PFSK-1 (cell line): Measurements from ENCODE around the gene ACD.

ENCODE experiments used
- FOXP2 ChIP-seq: optimal IDR thresholded peaks from 2 replicates; pipeline ENCODE3; 2011; ENCODE audit warnings: borderline replicate concordance, control low read depth, inconsistent platforms; ENCODE audit not compliant: insufficient read depth; ENCODE audit errors: extremely low read length, extremely low read depth
- POLR2AphosphoS5 ChIP-seq: IDR thresholded peaks from 2 replicates; pipeline ENCODE4 v1.6.1; 2012; ENCODE audit warnings: low read depth, mild to moderate bottlenecking, control low read depth, low read length, moderate library complexity
- SIN3A ChIP-seq: IDR thresholded peaks from 2 replicates; pipeline ENCODE4 v1.6.1; 2012; ENCODE audit warnings: mild to moderate bottlenecking, low read length, moderate library complexity, borderline replicate concordance; ENCODE audit not compliant: insufficient read depth
- TAF1 ChIP-seq: IDR thresholded peaks from 2 replicates; pipeline ENCODE4 v1.6.1; 2012; ENCODE audit warnings: low read length, control low read depth, borderline replicate concordance; ENCODE audit not compliant: insufficient read depth
- TF ChIP-seq, protein P1 (sequence below), 2 experiments: IDR thresholded peaks; 2 replicates each; pipeline versions ENCODE4 v1.6.1 to v1.8.0; 2011 to 2012; ENCODE audit warnings: low read depth in 2 of 2, low read length in 2 of 2, control low read depth in 1 of 2, inconsistent platforms in 1 of 2, mild to moderate bottlenecking in 1 of 2, moderate library complexity in 1 of 2; ENCODE audit not compliant: insufficient read depth in 1 of 2

DNA sequence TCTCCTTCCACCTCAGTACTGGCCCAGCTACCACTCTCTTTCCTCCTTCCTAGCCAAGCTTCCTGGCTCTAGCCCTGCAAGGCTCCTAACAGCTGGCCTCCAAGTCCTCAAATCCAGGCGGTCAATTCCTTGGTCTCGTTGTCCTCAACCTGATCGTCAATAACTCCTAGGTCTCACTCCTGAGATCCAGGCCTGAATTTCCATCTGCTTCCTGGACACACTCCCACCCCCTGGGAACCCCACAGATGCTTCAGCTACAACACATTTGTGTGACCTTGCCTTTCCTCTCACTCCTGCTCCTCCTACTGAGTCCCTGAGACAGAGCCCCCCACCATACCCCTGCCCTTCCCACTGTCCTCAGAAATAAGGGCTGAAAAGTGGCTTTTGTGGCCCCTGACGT, 4.2 kb upstream of the ACD start:
- TF ChIP-seq POLR2AphosphoS5 (no peak), SIN3A (no peak), TAF1 (no peak), FOXP2 (no peak)
- TF ChIP-seq, protein P1, sequence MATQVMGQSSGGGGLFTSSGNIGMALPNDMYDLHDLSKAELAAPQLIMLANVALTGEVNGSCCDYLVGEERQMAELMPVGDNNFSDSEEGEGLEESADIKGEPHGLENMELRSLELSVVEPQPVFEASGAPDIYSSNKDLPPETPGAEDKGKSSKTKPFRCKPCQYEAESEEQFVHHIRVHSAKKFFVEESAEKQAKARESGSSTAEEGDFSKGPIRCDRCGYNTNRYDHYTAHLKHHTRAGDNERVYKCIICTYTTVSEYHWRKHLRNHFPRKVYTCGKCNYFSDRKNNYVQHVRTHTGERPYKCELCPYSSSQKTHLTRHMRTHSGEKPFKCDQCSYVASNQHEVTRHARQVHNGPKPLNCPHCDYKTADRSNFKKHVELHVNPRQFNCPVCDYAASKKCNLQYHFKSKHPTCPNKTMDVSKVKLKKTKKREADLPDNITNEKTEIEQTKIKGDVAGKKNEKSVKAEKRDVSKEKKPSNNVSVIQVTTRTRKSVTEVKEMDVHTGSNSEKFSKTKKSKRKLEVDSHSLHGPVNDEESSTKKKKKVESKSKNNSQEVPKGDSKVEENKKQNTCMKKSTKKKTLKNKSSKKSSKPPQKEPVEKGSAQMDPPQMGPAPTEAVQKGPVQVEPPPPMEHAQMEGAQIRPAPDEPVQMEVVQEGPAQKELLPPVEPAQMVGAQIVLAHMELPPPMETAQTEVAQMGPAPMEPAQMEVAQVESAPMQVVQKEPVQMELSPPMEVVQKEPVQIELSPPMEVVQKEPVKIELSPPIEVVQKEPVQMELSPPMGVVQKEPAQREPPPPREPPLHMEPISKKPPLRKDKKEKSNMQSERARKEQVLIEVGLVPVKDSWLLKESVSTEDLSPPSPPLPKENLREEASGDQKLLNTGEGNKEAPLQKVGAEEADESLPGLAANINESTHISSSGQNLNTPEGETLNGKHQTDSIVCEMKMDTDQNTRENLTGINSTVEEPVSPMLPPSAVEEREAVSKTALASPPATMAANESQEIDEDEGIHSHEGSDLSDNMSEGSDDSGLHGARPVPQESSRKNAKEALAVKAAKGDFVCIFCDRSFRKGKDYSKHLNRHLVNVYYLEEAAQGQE (IDR thresholded peaks at IDR 0.05; ENCODE audit: insufficient read depth in 1 of 2, low read depth in 2 of 2, low read length in 2 of 2), result no peak
